HCT116 (cell line): Measurements from ENCODE around the gene INKA1. TPM values are rescaled to one million over a fixed set of nuclear protein-coding genes. Genes with fewer than 3 reads are reported as not detected.

Source experiments
- ATAC-seq: fragments of 200-7000 bp; cut with Tn5 transposase; 2 replicates; pipeline ENCODE4 v1.9.1; 2020; ENCODE audit warnings: mild to moderate bottlenecking, moderate library complexity
- BruUV-seq: library from RNA; stranded (reverse); fragments of 400-500 nt; replicated peaks from 2 replicates; lab custom pipeline; 2021; lab: Mats Ljungman, UMichigan
- CTCF ChIA-PET: fragments of 300-600 bp; sonication (Branson Sonifier 250); formaldehyde crosslinking; loops from one replicate; lab custom pipeline; 2021; ENCODE audit warnings: antibody characterized with exemption; lab: Charles Lee
- POLR2A ChIA-PET: fragments of 300-600, 350-600 bp; sonication (Branson Sonifier 250); formaldehyde crosslinking; loops from one replicate; lab custom pipeline; 2021; ENCODE audit warnings: antibody characterized with exemption; lab: Charles Lee
- RAD21 ChIA-PET, 2 experiments: fragments of 300-600 bp; sonication (Branson Sonifier 250); formaldehyde crosslinking; loops; one replicate each; lab custom pipeline; 2023; ENCODE audit warnings: low total read pairs in 2 of 2; ENCODE audit not compliant: uncharacterized antibody in 2 of 2, unreplicated experiment in 2 of 2, low non-redundant PET in 1 of 2; lab: Charles Lee
- DNase-seq: peaks from one replicate; pipeline ENCODE4 v3.0.0-alpha.2; 2010; ENCODE audit warnings: low read depth, low spot score
- H2AFZ ChIP-seq: fragments of 200-600 bp; shearing (Covaris generic), sonication (generic); 2 replicates; pipeline ENCODE4 v1.6.1; 2017; ENCODE audit warnings: low read depth, mixed run types, mixed read lengths, antibody characterized with exemption, low read length; ENCODE audit not compliant: poor library complexity, severe bottlenecking
- H3K27ac ChIP-seq: 2 replicates; pipeline ENCODE4 v1.5.1; 2012; ENCODE audit warnings: low read depth, low read length
- H3K27me3 ChIP-seq: fragments of 200-600 bp; sonication (generic); 2 replicates; pipeline ENCODE4 v1.6.1; 2016; ENCODE audit warnings: mixed run types, low read length, mixed read lengths; ENCODE audit not compliant: insufficient read depth
- H3K36me3 ChIP-seq, 2 experiments: fragments of 200-500 bp in 1 of 2; fragments of 200-600 bp in 1 of 2; sonication (Bioruptor generic) in 1 of 2; sonication (generic) in 1 of 2; 2 replicates each; pipeline versions ENCODE4 v1.5.1 to v1.6.1; 2014 to 2016; ENCODE audit warnings: low read length in 2 of 2, inconsistent platforms in 1 of 2, mixed read lengths in 1 of 2, mixed run types in 1 of 2; ENCODE audit not compliant: insufficient read depth in 2 of 2, control insufficient read depth in 1 of 2
- H3K4me1 ChIP-seq, 2 experiments: fragments of 200-600 bp in 1 of 2; sonication (generic) in 1 of 2; 2 replicates each; pipeline versions ENCODE4 v1.5.1 to v1.6.1; 2012 to 2017; ENCODE audit warnings: low read length in 2 of 2, inconsistent platforms in 1 of 2, mild to moderate bottlenecking in 1 of 2, mixed read lengths in 1 of 2, mixed run types in 1 of 2, moderate library complexity in 1 of 2; ENCODE audit not compliant: insufficient read depth in 2 of 2, control insufficient read depth in 1 of 2
- H3K4me2 ChIP-seq: fragments of 200-600 bp; sonication (generic); 2 replicates; pipeline ENCODE4 v1.6.1; 2017; ENCODE audit warnings: mixed run types, low read length, mixed read lengths
- H3K4me3 ChIP-seq, 2 experiments: fragments of 200-600 bp in 1 of 2; sonication (generic) in 1 of 2; replicated peaks in 1 of 2; 2 replicates each; pipeline ENCODE4 v1.5.1; 2011 to 2016; ENCODE audit warnings: low read length in 2 of 2, control low read depth in 1 of 2, low read depth in 1 of 2, mild to moderate bottlenecking in 1 of 2, mixed read lengths in 1 of 2, mixed run types in 1 of 2
- H3K79me2 ChIP-seq: fragments of 200-600 bp; sonication (generic); 2 replicates; pipeline ENCODE4 v1.6.1; 2017; ENCODE audit warnings: mild to moderate bottlenecking, mixed run types, low read length, moderate library complexity, mixed read lengths; ENCODE audit not compliant: insufficient read depth
- H3K9ac ChIP-seq: fragments of 200-600 bp; sonication (generic); 2 replicates; pipeline ENCODE4 v1.6.1; 2016; ENCODE audit warnings: low read length, mixed read lengths
- H3K9me2 ChIP-seq: fragments of 200-600 bp; sonication (generic), shearing (Covaris generic); 2 replicates; pipeline ENCODE4 v1.6.1; 2017; ENCODE audit warnings: mixed run types, mild to moderate bottlenecking, moderate library complexity; ENCODE audit not compliant: insufficient read depth
- H3K9me3 ChIP-seq, 2 experiments: fragments of 200-500 bp in 1 of 2; fragments of 200-600 bp in 1 of 2; sonication (Bioruptor generic) in 1 of 2; sonication (generic) in 1 of 2; 2 replicates each; pipeline ENCODE4 v1.6.1; 2014 to 2017; ENCODE audit warnings: low read length in 2 of 2, mixed read lengths in 2 of 2, inconsistent platforms in 1 of 2, low read depth in 1 of 2, mild to moderate bottlenecking in 1 of 2, mixed run types in 1 of 2, moderate library complexity in 1 of 2; ENCODE audit not compliant: control insufficient read depth in 1 of 2, insufficient read depth in 1 of 2
- H4K20me1 ChIP-seq: fragments of 200-600 bp; sonication (generic), shearing (Covaris generic); 2 replicates; pipeline ENCODE4 v1.6.1; 2017; ENCODE audit warnings: mixed run types, mild to moderate bottlenecking, moderate library complexity; ENCODE audit not compliant: insufficient read depth
- ATF3 ChIP-seq: IDR thresholded peaks from 2 replicates; pipeline ENCODE4 v1.6.1; 2012
- CBX3 ChIP-seq: IDR thresholded peaks from 2 replicates; pipeline ENCODE4 v1.6.1; 2012; ENCODE audit warnings: low read depth
- ELF1 ChIP-seq: IDR thresholded peaks from 2 replicates; pipeline ENCODE4 v1.6.1; 2012; ENCODE audit warnings: low read depth, borderline replicate concordance
- EZH2 ChIP-seq: fragments of 200-600 bp; sonication (generic); IDR thresholded peaks from 2 replicates; pipeline ENCODE4 v1.6.1; 2017; ENCODE audit warnings: antibody characterized with exemption, mixed run types
- FOSL1 ChIP-seq: IDR thresholded peaks from 2 replicates; pipeline ENCODE4 v1.6.1; 2012; ENCODE audit warnings: low read depth
- POLR2AphosphoS5 ChIP-seq: IDR thresholded peaks from 2 replicates; pipeline ENCODE4 v1.6.1; 2011; ENCODE audit warnings: mild to moderate bottlenecking, low read depth, low read length, moderate library complexity
- REST ChIP-seq: IDR thresholded peaks from 2 replicates; pipeline ENCODE4 v1.6.1; 2012; ENCODE audit warnings: low read depth
- ZBTB33 ChIP-seq: IDR thresholded peaks from 2 replicates; pipeline ENCODE4 v1.6.1; 2011; ENCODE audit warnings: mild to moderate bottlenecking, low read length, moderate library complexity; ENCODE audit not compliant: insufficient replicate concordance; ENCODE audit errors: extremely low read depth
- ZFX ChIP-seq: fragments of 450-650 bp; IDR thresholded peaks from 2 replicates; pipeline ENCODE4 v1.6.1; 2017
- intact Hi-C: fragments of 100-400 bp; cut with micrococcal nuclease; formaldehyde crosslinking; loops from 2 replicates; pipeline ENCODE4 v1.10.0; 2022
- total RNA-seq: library from RNA; stranded (reverse); gene quantifications from one replicate; pipeline ENCODE4 v1.2.1, GENCODE V29; 2021; ENCODE audit not compliant: unreplicated experiment

INKA1 gene
- total RNA-seq, 1 experiment from 2014 or later: 1.6 TPM

GRCh38 chr3:49791571-49791970 is 11.5 kb upstream of the INKA1 start:
- Histone ChIP-seq H3K4me1 (peaks cover 5 to 8% of the 10 kb centered on the region in 2 experiments; a peak in 3 of 4 replicates), H3K27me3 (no peaks in the 10 kb centered on the region), H4K20me1 (no peaks in the 10 kb centered on the region), H3K4me3 (no peak overlapping the region), H3K79me2 (no peaks in the 10 kb centered on the region), H2AFZ (no peak overlapping the region), H3K9me2 (no peaks in the 10 kb centered on the region), H3K9me3 (no peaks in the 10 kb centered on the region), H3K9ac (no peak overlapping the region), H3K27ac (no peak overlapping the region), H3K36me3 (no peaks in the 10 kb centered on the region), H3K4me2 (no peak overlapping the region)
- POLR2A ChIA-PET: no interaction called here
- ATAC-seq (no peak), DNase-seq (no peak)
- TF ChIP-seq ZBTB33 (no peak), CBX3 (no peak), POLR2AphosphoS5 (no peak), FOSL1 (no peak), ZFX (no peak), EZH2 (no peak), REST (no peak), ELF1 (no peak), ATF3 (no peak)
- BruUV-seq: no TSS peak
- intact Hi-C loops: no loop called here
- CTCF ChIA-PET: no interaction called here
- RAD21 ChIA-PET: no interaction called here
